Measurements from ENCODE around the gene CREB5.

The CREB5 gene

GRCh38 chr7:28554802-28555471 is 142.6 kb downstream of the CREB5 start:
- Histone ChIP-seq H3K9me3 (ENCODE audit: severe bottlenecking) (no peaks in the 10 kb centered on the region), H3K36me3 (no peaks in the 10 kb centered on the region), H3K4me3 (ENCODE audit: low read depth, low read length) (no peak overlapping the region), H3K27ac (no peak overlapping the region), H3K27me3 (ENCODE audit: insufficient read depth, low read depth, severe bottlenecking) (peaks cover 51% of the 10 kb centered on the region)
- no peak for DNase-seq
- TF ChIP-seq, protein P1, sequence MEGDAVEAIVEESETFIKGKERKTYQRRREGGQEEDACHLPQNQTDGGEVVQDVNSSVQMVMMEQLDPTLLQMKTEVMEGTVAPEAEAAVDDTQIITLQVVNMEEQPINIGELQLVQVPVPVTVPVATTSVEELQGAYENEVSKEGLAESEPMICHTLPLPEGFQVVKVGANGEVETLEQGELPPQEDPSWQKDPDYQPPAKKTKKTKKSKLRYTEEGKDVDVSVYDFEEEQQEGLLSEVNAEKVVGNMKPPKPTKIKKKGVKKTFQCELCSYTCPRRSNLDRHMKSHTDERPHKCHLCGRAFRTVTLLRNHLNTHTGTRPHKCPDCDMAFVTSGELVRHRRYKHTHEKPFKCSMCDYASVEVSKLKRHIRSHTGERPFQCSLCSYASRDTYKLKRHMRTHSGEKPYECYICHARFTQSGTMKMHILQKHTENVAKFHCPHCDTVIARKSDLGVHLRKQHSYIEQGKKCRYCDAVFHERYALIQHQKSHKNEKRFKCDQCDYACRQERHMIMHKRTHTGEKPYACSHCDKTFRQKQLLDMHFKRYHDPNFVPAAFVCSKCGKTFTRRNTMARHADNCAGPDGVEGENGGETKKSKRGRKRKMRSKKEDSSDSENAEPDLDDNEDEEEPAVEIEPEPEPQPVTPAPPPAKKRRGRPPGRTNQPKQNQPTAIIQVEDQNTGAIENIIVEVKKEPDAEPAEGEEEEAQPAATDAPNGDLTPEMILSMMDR (IDR thresholded peaks at IDR 0.05; ENCODE audit: low read depth, low read length) = no peak

- TF ChIP-seq, protein P1 (IDR thresholded peaks at IDR 0.05; ENCODE audit: low read depth, low read length) = no peak
- H3K27me3 ChIP-seq (ENCODE audit: insufficient read depth, low read depth, severe bottlenecking) = peaks cover 45% of the 10 kb centered on the region
- no peaks in the 10 kb centered on the region for H3K36me3 ChIP-seq
These were observed 143.7 kb downstream of the CREB5 start for GRCh38 chr7:28556025-28556424.

GRCh38 chr7:28556671-28557070 is 144.4 kb downstream of the CREB5 start:
- no peak overlapping the region for H3K27ac ChIP-seq
- H3K4me3 ChIP-seq (ENCODE audit: low read depth, low read length) = no peak overlapping the region
- TF ChIP-seq, protein P1 (IDR thresholded peaks at IDR 0.05; ENCODE audit: low read depth, low read length) = no peak
- no peaks in the 10 kb centered on the region for H3K36me3 ChIP-seq
- no peak for DNase-seq
- H3K9me3 ChIP-seq (ENCODE audit: severe bottlenecking) = no peaks in the 10 kb centered on the region
- peaks cover 42% of the 10 kb centered on the region for H3K27me3 ChIP-seq (ENCODE audit: insufficient read depth, low read depth, severe bottlenecking)

More at GRCh38 chr7:28556025-28556424, 143.7 kb downstream of the CREB5 start:
- Histone ChIP-seq H3K4me3 (ENCODE audit: low read depth, low read length) (no peak overlapping the region), H3K9me3 (ENCODE audit: severe bottlenecking) (no peaks in the 10 kb centered on the region), H3K27ac (no peak overlapping the region)
- DNase-seq = no peak

DNA sequence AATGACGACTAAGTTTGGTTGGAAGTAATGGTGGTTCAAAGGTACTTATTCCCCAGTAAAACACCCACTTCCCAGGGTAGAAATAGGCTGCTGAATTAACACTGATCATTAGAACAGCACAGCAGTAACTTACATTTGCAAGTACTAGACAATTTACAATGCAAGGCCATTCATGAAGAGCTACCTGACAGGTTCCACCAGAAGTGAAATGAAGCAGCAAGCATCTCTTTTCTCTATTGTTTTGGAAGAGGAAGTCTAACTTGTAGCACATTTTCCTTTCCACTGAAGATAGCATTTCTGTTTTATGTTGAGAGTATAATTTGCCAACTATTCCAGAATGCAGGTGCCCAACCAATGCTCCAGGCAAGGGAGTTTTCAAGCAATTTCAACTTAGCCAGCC is 145.9 kb downstream of the CREB5 start:
- Histone ChIP-seq H3K9me3 (ENCODE audit: severe bottlenecking) (no peaks in the 10 kb centered on the region), H3K27me3 (ENCODE audit: insufficient read depth, low read depth, severe bottlenecking) (peaks cover 39% of the 10 kb centered on the region), H3K4me3 (ENCODE audit: low read depth, low read length) (no peak overlapping the region), H3K36me3 (no peaks in the 10 kb centered on the region), H3K27ac (no peak overlapping the region)
- TF ChIP-seq, protein P1 (IDR thresholded peaks at IDR 0.05; ENCODE audit: low read depth, low read length) = no peak
- no peak for DNase-seq

GRCh38 chr7:28560767-28561166 is 148.4 kb downstream of the CREB5 start:
- TF ChIP-seq, protein P1 (IDR thresholded peaks at IDR 0.05; ENCODE audit: low read depth, low read length) = no peak
- DNase-seq = no peak
- Histone ChIP-seq H3K27ac (no peak overlapping the region), H3K27me3 (ENCODE audit: insufficient read depth, low read depth, severe bottlenecking) (peaks cover 34% of the 10 kb centered on the region), H3K9me3 (ENCODE audit: severe bottlenecking) (no peaks in the 10 kb centered on the region), H3K36me3 (no peaks in the 10 kb centered on the region), H3K4me3 (ENCODE audit: low read depth, low read length) (no peak overlapping the region)

GRCh38 chr7:28564033-28564432 is 151.7 kb downstream of the CREB5 start:
- no peak for DNase-seq
- H3K9me3 ChIP-seq (ENCODE audit: severe bottlenecking) = no peaks in the 10 kb centered on the region
- H3K4me3 ChIP-seq (ENCODE audit: low read depth, low read length) = no peak overlapping the region
- TF ChIP-seq, protein P1 (IDR thresholded peaks at IDR 0.05; ENCODE audit: low read depth, low read length) = no peak
- H3K27me3 ChIP-seq (ENCODE audit: insufficient read depth, low read depth, severe bottlenecking) = peaks cover 49% of the 10 kb centered on the region
- H3K36me3 ChIP-seq = no peaks in the 10 kb centered on the region
- no peak overlapping the region for H3K27ac ChIP-seq
